ENCODE measurements around the gene SNCB. TPM values are rescaled to one million over a fixed set of nuclear protein-coding genes. Genes with fewer than 3 reads are reported as not detected.

Gene SNCB
- total RNA-seq, 1 experiment from 2014 or later: not detected

DNA sequence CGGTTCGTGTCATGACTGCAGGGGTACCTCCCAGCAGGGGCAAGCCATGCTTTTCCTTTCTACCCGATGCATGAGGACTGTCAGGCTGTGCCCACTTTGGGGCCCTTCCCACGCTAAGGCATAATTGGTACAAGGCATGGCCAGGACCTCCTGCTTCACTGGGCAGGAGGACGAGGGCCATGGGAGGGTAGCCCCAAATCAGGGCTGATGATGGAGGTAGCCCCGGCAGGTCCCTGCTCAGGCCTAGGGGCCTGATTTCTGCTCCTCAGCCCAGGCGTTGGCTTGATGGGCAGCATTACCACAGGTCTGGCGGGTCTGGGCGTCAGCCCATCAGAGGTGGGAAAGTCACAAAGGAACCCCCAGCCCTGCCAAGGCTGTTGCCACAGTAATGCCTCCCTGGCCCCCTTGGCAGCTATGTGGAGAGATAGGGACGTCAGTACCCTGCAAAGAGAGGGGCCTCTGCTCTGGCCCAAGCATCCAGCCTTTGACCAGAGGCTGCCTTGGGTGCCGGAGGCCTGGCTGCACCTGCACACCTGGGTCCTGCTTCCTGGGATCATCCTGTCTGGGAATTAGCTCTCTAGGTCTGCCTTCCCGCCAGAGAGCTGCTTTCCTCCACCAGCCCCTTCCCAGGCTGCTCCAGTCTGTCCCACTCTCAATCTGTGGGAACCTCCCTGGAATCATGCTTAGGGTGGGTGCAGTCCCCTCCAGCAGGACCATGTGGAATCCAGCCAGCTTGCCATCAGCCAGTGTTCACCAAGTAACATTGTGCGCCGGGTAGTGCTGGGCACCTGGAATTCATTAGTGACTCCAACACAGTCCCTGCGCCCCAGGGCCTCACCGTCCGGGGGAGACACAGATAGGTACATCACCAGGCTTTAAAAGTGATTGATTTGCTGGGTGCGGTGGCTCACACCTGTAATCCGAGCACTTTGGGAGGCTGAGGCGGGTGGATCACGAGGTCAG is 32.3 kb upstream of the SNCB start:
- H3K4me3 Mint-ChIP-seq (ENCODE audit: low read depth, unreplicated experiment): no peak overlapping the region
- no peak for TF ChIP-seq CTCF (IDR thresholded peaks at IDR 0.05; ENCODE audit: unreplicated experiment)
- peaks cover 22% of the 10 kb centered on the region for H3K36me3 Mint-ChIP-seq (ENCODE audit: insufficient read depth, unreplicated experiment)
- no peak for DNase-seq
- peaks cover 42% of the 10 kb centered on the region for H3K27me3 Mint-ChIP-seq (ENCODE audit: unreplicated experiment)
- peaks cover 19% of the 10 kb centered on the region for H3K4me1 Mint-ChIP-seq (ENCODE audit: low read depth, unreplicated experiment)
- H3K27ac Mint-ChIP-seq (ENCODE audit: unreplicated experiment): no peak overlapping the region
- no TSS peak for BruUV-seq (replicated peaks)
- H3K9me3 Mint-ChIP-seq (ENCODE audit: low read depth, unreplicated experiment): no peaks in the 10 kb centered on the region
- CTCF ChIA-PET: interaction anchor here (1.3 kb wide), 1 partner anchor 90 kb away, joined by 4 read pairs; no protein-coding TSS in a partner anchor
- intact Hi-C loops (cut with micrococcal nuclease; ENCODE audit: unreplicated experiment): loop anchor here (5.0 kb wide), 1 partner anchor 240 kb away; no protein-coding TSS in a partner anchor

GRCh38 chr5:176661676-176662075 is 31.3 kb upstream of the SNCB start:
- no peak overlapping the region for H3K4me3 Mint-ChIP-seq (ENCODE audit: low read depth, unreplicated experiment)
- peaks cover 19% of the 10 kb centered on the region for H3K4me1 Mint-ChIP-seq (ENCODE audit: low read depth, unreplicated experiment)
- no peaks in the 10 kb centered on the region for H3K9me3 Mint-ChIP-seq (ENCODE audit: low read depth, unreplicated experiment)
- CTCF ChIA-PET: interaction anchor here (1.3 to 4.0 kb wide), 9 partner anchors 14 to 450 kb away, joined by 4 to 33 read pairs (median 12); partner anchors contain the start of genes TSPAN17 and UNC5A
- H3K27me3 Mint-ChIP-seq (ENCODE audit: unreplicated experiment): peaks cover 32% of the 10 kb centered on the region
- no peak for TF ChIP-seq CTCF (IDR thresholded peaks at IDR 0.05; ENCODE audit: unreplicated experiment)
- H3K36me3 Mint-ChIP-seq (ENCODE audit: insufficient read depth, unreplicated experiment): peaks cover 27% of the 10 kb centered on the region
- no TSS peak for BruUV-seq (replicated peaks)
- no peak for DNase-seq
- intact Hi-C loops (cut with micrococcal nuclease; ENCODE audit: unreplicated experiment): loop anchor here (2.0 to 5.0 kb wide), 4 partner anchors 83 to 451 kb away; no protein-coding TSS in a partner anchor
- H3K27ac Mint-ChIP-seq (ENCODE audit: unreplicated experiment): no peak overlapping the region

GRCh38 chr5:176660860-176661641 is 30.7 kb upstream of the SNCB start:
- CTCF ChIA-PET: interaction anchor here (0.5 to 4.0 kb wide), 38 partner anchors 9 to 453 kb away, joined by 3 to 40 read pairs (median 5); partner anchors contain the start of genes FGFR4, TSPAN17, UIMC1 and UNC5A
- no TSS peak for BruUV-seq (replicated peaks)
- intact Hi-C loops (cut with micrococcal nuclease; ENCODE audit: unreplicated experiment): loop anchor here (2.0 to 5.0 kb wide), 4 partner anchors 84 to 452 kb away; no protein-coding TSS in a partner anchor
- no peaks in the 10 kb centered on the region for H3K9me3 Mint-ChIP-seq (ENCODE audit: low read depth, unreplicated experiment)
- peaks cover 27% of the 10 kb centered on the region for H3K27me3 Mint-ChIP-seq (ENCODE audit: unreplicated experiment)
- no peak overlapping the region for H3K4me3 Mint-ChIP-seq (ENCODE audit: low read depth, unreplicated experiment)
- DNase-seq: peak; percentile 88
- TF ChIP-seq CTCF (IDR thresholded peaks at IDR 0.05; ENCODE audit: unreplicated experiment): peak; percentile 99
- H3K4me1 Mint-ChIP-seq (ENCODE audit: low read depth, unreplicated experiment): peaks cover 19% of the 10 kb centered on the region
- peaks cover 27% of the 10 kb centered on the region for H3K36me3 Mint-ChIP-seq (ENCODE audit: insufficient read depth, unreplicated experiment)
- no peak overlapping the region for H3K27ac Mint-ChIP-seq (ENCODE audit: unreplicated experiment)

DNA sequence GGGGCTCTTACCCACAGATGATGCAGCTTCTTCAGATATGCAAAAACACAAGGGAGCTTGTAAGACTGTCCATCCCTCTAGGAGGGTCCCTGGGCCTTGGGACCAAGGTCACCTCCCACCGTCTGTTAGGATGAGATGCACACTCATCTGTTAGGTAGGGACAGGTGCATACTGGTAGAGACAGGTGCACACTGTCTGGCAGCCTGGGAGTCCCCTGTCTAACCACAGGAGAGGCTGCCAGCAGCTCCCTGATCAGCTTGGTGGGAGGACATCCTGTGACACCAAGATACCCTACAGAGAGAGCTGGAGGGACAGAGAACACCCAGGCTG is 30.2 kb upstream of the SNCB start:
- no TSS peak for BruUV-seq (replicated peaks)
- peaks cover 22% of the 10 kb centered on the region for H3K27me3 Mint-ChIP-seq (ENCODE audit: unreplicated experiment)
- CTCF ChIA-PET: interaction anchor here (0.5 to 4.0 kb wide), 37 partner anchors 9 to 453 kb away, joined by 3 to 40 read pairs (median 5); partner anchors contain the start of genes FGFR4, TSPAN17, UIMC1 and UNC5A
- no peak for TF ChIP-seq CTCF (IDR thresholded peaks at IDR 0.05; ENCODE audit: unreplicated experiment)
- intact Hi-C loops (cut with micrococcal nuclease; ENCODE audit: unreplicated experiment): loop anchor here (2.0 to 5.0 kb wide), 4 partner anchors 84 to 452 kb away; no protein-coding TSS in a partner anchor
- no peak overlapping the region for H3K27ac Mint-ChIP-seq (ENCODE audit: unreplicated experiment)
- no peak overlapping the region for H3K4me3 Mint-ChIP-seq (ENCODE audit: low read depth, unreplicated experiment)
- DNase-seq: no peak
- no peaks in the 10 kb centered on the region for H3K9me3 Mint-ChIP-seq (ENCODE audit: low read depth, unreplicated experiment)
- H3K36me3 Mint-ChIP-seq (ENCODE audit: insufficient read depth, unreplicated experiment): peaks cover 27% of the 10 kb centered on the region
- H3K4me1 Mint-ChIP-seq (ENCODE audit: low read depth, unreplicated experiment): peaks cover 19% of the 10 kb centered on the region

Measured in Calu3 (cell line).